HEK293 (cell line): ENCODE data around the gene TMEM234.

ENCODE experiments used
- CTCF ChIA-PET: fragments of 350-600 bp; formaldehyde crosslinking; extraction: SDS; loops from one replicate; lab custom pipeline; 2021; ENCODE audit warnings: antibody characterized with exemption; lab: Yijun Ruan, JAX
- POLR2A ChIA-PET: fragments of 300-600 bp; formaldehyde crosslinking; extraction: SDS; loops from one replicate; lab custom pipeline; 2020; ENCODE audit warnings: antibody characterized with exemption, inconsistent platforms; lab: Yijun Ruan, JAX
- H3K27ac ChIP-seq: fragments of 200-500 bp; sonication (Bioruptor generic); 2 replicates; pipeline ENCODE4 v1.5.1; 2014; ENCODE audit warnings: low read depth, low read length, control low read depth, inconsistent platforms; ENCODE audit errors: extremely low read depth
- H3K36me3 ChIP-seq, 2 experiments: fragments of 200-500 bp in 1 of 2; sonication (Bioruptor generic) in 1 of 2; 1 replicate in 1 of 2; 2 replicates in 1 of 2; pipeline ENCODE4 v1.5.1; 2014 to 2017; ENCODE audit warnings: inconsistent platforms in 2 of 2, low read length in 2 of 2; ENCODE audit not compliant: control insufficient read depth in 2 of 2, insufficient read depth in 1 of 2
- H3K4me1 ChIP-seq: fragments of 200-500 bp; sonication (Bioruptor generic); 2 replicates; pipeline ENCODE4 v1.5.1; 2014; ENCODE audit warnings: mild to moderate bottlenecking, low read length, inconsistent platforms; ENCODE audit not compliant: control insufficient read depth, insufficient read depth
- H3K4me3 ChIP-seq: 2 replicates; pipeline ENCODE4 v1.5.1; 2011; ENCODE audit warnings: low read depth, mild to moderate bottlenecking, control low read depth, low read length, moderate library complexity
- H3K9me3 ChIP-seq: fragments of 200-500 bp; sonication (Bioruptor generic); 2 replicates; pipeline ENCODE4 v1.5.1; 2014; ENCODE audit warnings: low read depth, low read length, inconsistent platforms; ENCODE audit not compliant: control insufficient read depth, insufficient read depth
- FEZF1 ChIP-seq: fragments of 450-650 bp; formaldehyde crosslinking; IDR thresholded peaks from 2 replicates; pipeline ENCODE4 v1.5.1; 2016; ENCODE audit warnings: missing biosample characterization, missing genetic modification characterization
- SCRT1 ChIP-seq: fragments of 450-650 bp; formaldehyde crosslinking; IDR thresholded peaks from 2 replicates; pipeline ENCODE4 v1.5.1; 2016; ENCODE audit warnings: missing biosample characterization, missing genetic modification characterization, borderline replicate concordance
- SP7 ChIP-seq: fragments of 450-650 bp; formaldehyde crosslinking; IDR thresholded peaks from 2 replicates; pipeline ENCODE4 v1.5.1; 2016; ENCODE audit warnings: missing biosample characterization, missing genetic modification characterization
- TRIM28 ChIP-seq: IDR thresholded peaks from 2 replicates; pipeline ENCODE4 v1.6.1; 2011; ENCODE audit warnings: low read length, control low read depth, borderline replicate concordance
- WT1 ChIP-seq: fragments of 450-650 bp; formaldehyde crosslinking; IDR thresholded peaks from 2 replicates; pipeline ENCODE4 v1.5.1; 2016; ENCODE audit warnings: missing biosample characterization, missing genetic modification characterization
- YY1 ChIP-seq: fragments of 450-650 bp; formaldehyde crosslinking; IDR thresholded peaks from 2 replicates; pipeline ENCODE4 v1.5.1; 2018; ENCODE audit warnings: missing biosample characterization, missing genetic modification characterization
- ZBTB1 ChIP-seq: fragments of 450-650 bp; formaldehyde crosslinking; IDR thresholded peaks from 2 replicates; pipeline ENCODE4 v1.5.1; 2016; ENCODE audit warnings: missing biosample characterization, missing genetic modification characterization
- ZFP3 ChIP-seq: fragments of 450-650 bp; formaldehyde crosslinking; IDR thresholded peaks from 2 replicates; pipeline ENCODE4 v1.5.1; 2016; ENCODE audit warnings: low read depth, missing biosample characterization, missing genetic modification characterization
- ZFP37 ChIP-seq: fragments of 450-650 bp; formaldehyde crosslinking; IDR thresholded peaks from 2 replicates; pipeline ENCODE4 v1.5.1; 2016; ENCODE audit warnings: missing biosample characterization, missing genetic modification characterization
- ZFP41 ChIP-seq: fragments of 450-650 bp; formaldehyde crosslinking; IDR thresholded peaks from 2 replicates; pipeline ENCODE4 v1.5.1; 2016; ENCODE audit warnings: missing biosample characterization, missing genetic modification characterization, borderline replicate concordance
- ZNF10 ChIP-seq: fragments of 450-650 bp; formaldehyde crosslinking; IDR thresholded peaks from 2 replicates; pipeline ENCODE4 v1.5.1; 2017; ENCODE audit warnings: missing biosample characterization, missing genetic modification characterization
- ZNF169 ChIP-seq: fragments of 450-650 bp; formaldehyde crosslinking; IDR thresholded peaks from 2 replicates; pipeline ENCODE4 v1.5.1; 2016; ENCODE audit warnings: missing biosample characterization, missing genetic modification characterization
- ZNF2 ChIP-seq: fragments of 450-650 bp; formaldehyde crosslinking; IDR thresholded peaks from 2 replicates; pipeline ENCODE4 v1.5.1; 2016; ENCODE audit warnings: missing biosample characterization, missing genetic modification characterization
- ZNF214 ChIP-seq: fragments of 450-650 bp; formaldehyde crosslinking; IDR thresholded peaks from 2 replicates; pipeline ENCODE4 v1.5.1; 2017; ENCODE audit warnings: missing biosample characterization, mild to moderate bottlenecking, missing genetic modification characterization, borderline replicate concordance
- ZNF23 ChIP-seq: fragments of 450-650 bp; formaldehyde crosslinking; IDR thresholded peaks from 2 replicates; pipeline ENCODE4 v1.5.1; 2016; ENCODE audit warnings: missing biosample characterization, missing genetic modification characterization, borderline replicate concordance
- ZNF292 ChIP-seq: fragments of 450-650 bp; formaldehyde crosslinking; IDR thresholded peaks from 2 replicates; pipeline ENCODE4 v1.5.1; 2016; ENCODE audit warnings: low read depth, missing biosample characterization, missing genetic modification characterization, borderline replicate concordance
- ZNF501 ChIP-seq: fragments of 450-650 bp; formaldehyde crosslinking; IDR thresholded peaks from 2 replicates; pipeline ENCODE4 v1.5.1; 2016; ENCODE audit warnings: missing biosample characterization, missing genetic modification characterization
- ZNF510 ChIP-seq: fragments of 450-650 bp; formaldehyde crosslinking; IDR thresholded peaks from 2 replicates; pipeline ENCODE4 v1.5.1; 2018; ENCODE audit warnings: mild to moderate bottlenecking, missing genetic modification characterization, missing biosample characterization; ENCODE audit not compliant: insufficient replicate concordance
- ZNF514 ChIP-seq: fragments of 450-650 bp; formaldehyde crosslinking; IDR thresholded peaks from 2 replicates; pipeline ENCODE4 v1.5.1; 2016; ENCODE audit warnings: missing biosample characterization, missing genetic modification characterization
- ZNF555 ChIP-seq: fragments of 450-650 bp; formaldehyde crosslinking; conservative IDR thresholded peaks from 2 replicates; pipeline ENCODE4 v1.5.1; 2017; ENCODE audit warnings: missing biosample characterization, mild to moderate bottlenecking, missing genetic modification characterization, inconsistent platforms
- ZNF571 ChIP-seq: fragments of 450-650 bp; formaldehyde crosslinking; IDR thresholded peaks from 2 replicates; pipeline ENCODE4 v1.5.0; 2017; ENCODE audit warnings: missing biosample characterization, missing genetic modification characterization
- ZNF621 ChIP-seq: fragments of 450-650 bp; formaldehyde crosslinking; IDR thresholded peaks from 2 replicates; pipeline ENCODE4 v1.5.1; 2017; ENCODE audit warnings: missing biosample characterization, missing genetic modification characterization
- ZNF654 ChIP-seq: fragments of 450-650 bp; formaldehyde crosslinking; IDR thresholded peaks from 2 replicates; pipeline ENCODE4 v1.5.1; 2016; ENCODE audit warnings: low read depth, missing biosample characterization, missing genetic modification characterization
- ZNF664 ChIP-seq: fragments of 450-650 bp; formaldehyde crosslinking; IDR thresholded peaks from 2 replicates; pipeline ENCODE4 v1.5.1; 2016; ENCODE audit warnings: missing biosample characterization, missing genetic modification characterization
- ZNF707 ChIP-seq: fragments of 450-650 bp; formaldehyde crosslinking; IDR thresholded peaks from 2 replicates; pipeline ENCODE4 v1.5.1; 2016; ENCODE audit warnings: missing biosample characterization, missing genetic modification characterization
- ZNF830 ChIP-seq: fragments of 450-650 bp; IDR thresholded peaks from 2 replicates; pipeline ENCODE4 v1.5.0; 2018; ENCODE audit warnings: missing biosample characterization, missing genetic modification characterization, low read depth, mild to moderate bottlenecking, moderate library complexity
- TF ChIP-seq, protein P1 (sequence below): fragments of 450-650 bp; formaldehyde crosslinking; IDR thresholded peaks from 2 replicates; pipeline ENCODE4 v1.5.1; 2016; ENCODE audit warnings: missing biosample characterization, missing genetic modification characterization
- TF ChIP-seq, protein P2 (sequence below): fragments of 450-650 bp; formaldehyde crosslinking; IDR thresholded peaks from 2 replicates; pipeline ENCODE4 v1.5.1; 2016; ENCODE audit warnings: missing biosample characterization, missing genetic modification characterization

Gene TMEM234

DNA sequence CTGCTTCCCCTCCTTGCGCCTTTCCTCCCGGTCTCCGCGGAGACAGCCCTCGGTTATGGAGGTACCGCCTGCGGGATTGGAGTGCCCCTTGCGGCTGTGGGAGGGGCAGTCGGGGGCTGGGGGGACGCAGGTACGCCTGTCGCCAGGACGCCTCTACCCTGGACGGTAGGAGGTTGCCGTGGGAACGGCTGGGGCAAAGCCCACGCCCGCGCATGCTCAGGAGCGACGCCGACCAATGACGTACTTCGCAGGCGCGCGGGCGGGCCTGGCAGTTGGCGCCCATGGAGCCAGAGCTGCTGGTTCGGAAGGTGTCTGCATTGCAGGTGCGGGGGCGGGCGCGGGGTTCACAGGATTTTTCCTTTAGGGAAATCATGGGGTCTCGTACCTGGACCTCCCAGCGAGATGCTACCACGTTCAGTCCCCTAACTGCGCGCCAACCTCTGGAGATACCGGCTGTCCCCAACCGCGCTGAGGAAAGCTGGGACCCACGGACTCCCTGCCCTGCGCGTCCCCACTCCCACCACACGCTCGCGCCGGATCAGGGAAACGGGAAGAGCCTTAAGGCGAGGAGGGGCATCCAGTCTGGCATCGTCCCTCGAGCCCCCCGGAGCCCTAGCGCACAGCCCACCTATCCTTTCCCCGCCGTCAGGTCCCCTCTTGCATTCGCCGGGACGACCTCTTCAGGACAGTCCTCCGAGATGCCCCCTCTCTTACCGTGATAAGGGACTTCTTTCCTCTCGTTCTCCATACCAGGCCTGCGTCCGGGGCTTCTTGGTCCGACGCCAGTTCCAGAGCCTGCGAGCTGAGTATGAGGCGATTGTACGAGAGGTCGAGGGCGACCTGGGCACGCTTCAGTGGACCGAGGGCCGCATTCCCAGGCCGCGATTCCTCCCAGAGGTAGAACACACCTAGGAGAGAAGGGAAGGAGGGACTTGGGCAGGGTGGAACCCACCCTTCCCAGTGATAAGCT, 16.5 kb downstream of the TMEM234 start, which contains the start of gene IQCC (continued):
- TF ChIP-seq ZFP41 (no peak), ZFP3 (no peak), ZNF214 (no peak), WT1 (tag by site-specific recombination) (0 out of 2 replicates have a peak, but pooled peaks have one; percentile 19), ZNF664 (tag by site-specific recombination) (no peak), SCRT1 (tag by site-specific recombination) (no peak), ZNF654 (tag by site-specific recombination) (no peak), ZNF510 (tag by site-specific recombination) (no peak), ZNF707 (tag by site-specific recombination) (no peak)
- TF ChIP-seq, protein P1, sequence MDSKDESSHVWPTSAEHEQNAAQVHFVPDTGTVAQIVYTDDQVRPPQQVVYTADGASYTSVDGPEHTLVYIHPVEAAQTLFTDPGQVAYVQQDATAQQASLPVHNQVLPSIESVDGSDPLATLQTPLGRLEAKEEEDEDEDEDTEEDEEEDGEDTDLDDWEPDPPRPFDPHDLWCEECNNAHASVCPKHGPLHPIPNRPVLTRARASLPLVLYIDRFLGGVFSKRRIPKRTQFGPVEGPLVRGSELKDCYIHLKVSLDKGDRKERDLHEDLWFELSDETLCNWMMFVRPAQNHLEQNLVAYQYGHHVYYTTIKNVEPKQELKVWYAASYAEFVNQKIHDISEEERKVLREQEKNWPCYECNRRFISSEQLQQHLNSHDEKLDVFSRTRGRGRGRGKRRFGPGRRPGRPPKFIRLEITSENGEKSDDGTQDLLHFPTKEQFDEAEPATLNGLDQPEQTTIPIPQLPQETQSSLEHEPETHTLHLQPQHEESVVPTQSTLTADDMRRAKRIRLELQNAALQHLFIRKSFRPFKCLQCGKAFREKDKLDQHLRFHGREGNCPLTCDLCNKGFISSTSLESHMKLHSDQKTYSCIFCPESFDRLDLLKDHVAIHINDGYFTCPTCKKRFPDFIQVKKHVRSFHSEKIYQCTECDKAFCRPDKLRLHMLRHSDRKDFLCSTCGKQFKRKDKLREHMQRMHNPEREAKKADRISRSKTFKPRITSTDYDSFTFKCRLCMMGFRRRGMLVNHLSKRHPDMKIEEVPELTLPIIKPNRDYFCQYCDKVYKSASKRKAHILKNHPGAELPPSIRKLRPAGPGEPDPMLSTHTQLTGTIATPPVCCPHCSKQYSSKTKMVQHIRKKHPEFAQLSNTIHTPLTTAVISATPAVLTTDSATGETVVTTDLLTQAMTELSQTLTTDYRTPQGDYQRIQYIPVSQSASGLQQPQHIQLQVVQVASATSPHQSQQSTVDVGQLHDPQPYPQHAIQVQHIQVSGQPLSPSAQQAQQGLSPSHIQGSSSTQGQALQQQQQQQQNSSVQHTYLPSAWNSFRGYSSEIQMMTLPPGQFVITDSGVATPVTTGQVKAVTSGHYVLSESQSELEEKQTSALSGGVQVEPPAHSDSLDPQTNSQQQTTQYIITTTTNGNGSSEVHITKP (tag by site-specific recombination) = peak; percentile 59

DNA sequence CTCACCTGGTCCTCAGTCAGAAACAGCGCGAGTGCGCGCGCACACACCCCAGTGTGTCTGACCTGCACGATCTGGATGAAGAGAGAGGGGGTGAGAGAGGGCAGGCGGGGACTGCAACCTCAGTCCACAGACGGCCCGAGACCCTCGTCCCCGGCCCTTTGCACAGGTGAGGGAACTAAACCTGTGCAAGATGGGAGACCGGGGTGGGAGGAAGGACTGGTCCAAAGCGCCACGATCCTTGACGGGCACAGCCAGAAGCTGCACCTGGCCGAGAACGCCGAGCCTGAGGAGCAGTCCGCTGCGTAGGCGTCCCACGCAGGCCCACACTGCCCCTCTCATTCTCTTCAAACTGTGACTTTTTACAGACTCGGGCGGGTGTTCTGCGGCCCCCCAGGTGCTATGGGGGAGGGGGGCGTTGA, 17.2 kb downstream of the TMEM234 start:
- H3K36me3 ChIP-seq = peaks cover 0 to 40% of the 10 kb centered on the region in 2 experiments; a peak in 1 of 3 replicates
- peak overlapping the region; percentile 73 for H3K4me3 ChIP-seq
- ChIA-PET POLR2A (interaction anchor here (0.6 to 3.0 kb wide), 6 partner anchors 25 to 204 kb away, joined by 3 to 12 read pairs (median 7); partner anchors contain the start of genes KHDRBS1, KPNA6, MARCKSL1 and TMEM39B), CTCF (interaction anchor here (0.6 to 0.7 kb wide), 2 partner anchors 10 to 116 kb away, joined by 3 to 4 read pairs; no protein-coding TSS in a partner anchor)
- no peaks in the 10 kb centered on the region for H3K9me3 ChIP-seq
- peaks cover 4% of the 10 kb centered on the region for H3K4me1 ChIP-seq
- no peak for TF ChIP-seq ZNF707 (tag by site-specific recombination)
- TF ChIP-seq YY1 (tag by site-specific recombination) = no peak
- TF ChIP-seq, protein P2, sequence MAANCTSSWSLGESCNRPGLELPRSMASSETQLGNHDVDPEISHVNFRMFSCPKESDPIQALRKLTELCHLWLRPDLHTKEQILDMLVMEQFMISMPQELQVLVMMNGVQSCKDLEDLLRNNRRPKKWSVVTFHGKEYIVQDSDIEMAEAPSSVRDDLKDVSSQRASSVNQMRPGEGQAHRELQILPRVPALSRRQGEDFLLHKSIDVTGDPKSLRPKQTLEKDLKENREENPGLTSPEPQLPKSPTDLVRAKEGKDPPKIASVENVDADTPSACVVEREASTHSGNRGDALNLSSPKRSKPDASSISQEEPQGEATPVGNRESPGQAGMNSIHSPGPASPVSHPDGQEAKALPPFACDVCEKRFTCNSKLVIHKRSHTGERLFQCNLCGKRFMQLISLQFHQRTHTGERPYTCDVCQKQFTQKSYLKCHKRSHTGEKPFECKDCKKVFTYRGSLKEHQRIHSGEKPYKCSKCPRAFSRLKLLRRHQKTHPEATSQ = no peak
- no peak for TF ChIP-seq ZNF621
- TF ChIP-seq ZNF292 (tag by site-specific recombination) = no peak
- TF ChIP-seq ZBTB1 (tag by site-specific recombination) = no peak
- TF ChIP-seq ZNF23 (tag by site-specific recombination) = no peak
- TF ChIP-seq ZNF501 (tag by site-specific recombination) = no peak
- no peak for TF ChIP-seq ZNF571 (tag by site-specific recombination)
- TF ChIP-seq SP7 (tag by site-specific recombination) = no peak
- TF ChIP-seq ZNF10 = no peak
- TF ChIP-seq ZNF169 (tag by site-specific recombination) = no peak
- TF ChIP-seq ZNF514 = no peak
- TF ChIP-seq ZNF555 (tag by site-specific recombination) = no peak
- no peak for TF ChIP-seq ZFP37
- TF ChIP-seq FEZF1 (tag by site-specific recombination) = no peak
- TF ChIP-seq ZNF2 (tag by site-specific recombination) = no peak
- TF ChIP-seq TRIM28 = no peak
- no peak for TF ChIP-seq ZNF830 (tag by site-specific recombination)
- H3K27ac ChIP-seq = no peak overlapping the region
